ENCODE measurements around the gene NFXL1.

Gene NFXL1

DNA sequence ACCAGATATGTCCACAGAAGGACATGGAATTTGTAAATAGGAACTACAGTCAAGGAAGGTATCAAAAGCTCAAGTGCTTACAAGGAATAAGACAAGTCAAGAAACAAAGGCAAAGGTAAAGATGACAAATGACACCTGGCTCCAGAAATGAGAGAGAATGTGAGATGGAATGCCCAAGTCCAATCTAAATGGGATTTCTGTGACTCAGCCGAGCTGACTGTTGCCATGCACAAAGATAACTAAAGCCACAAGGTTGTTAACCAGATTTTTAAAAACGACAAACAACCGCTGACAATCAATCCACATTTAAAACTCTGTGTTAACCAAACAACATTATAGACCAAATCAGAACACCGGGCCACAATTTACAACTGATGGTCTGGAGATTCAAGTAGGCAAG, 1.1 kb downstream of the NFXL1 start:
- DNase-seq, result peak; percentile 49
- in situ Hi-C loops (cut with MboI; ENCODE audit: low pct_unique_long_range_greater_than_20kb, low sequenced_read_pairs), result no loop called here

DNA sequence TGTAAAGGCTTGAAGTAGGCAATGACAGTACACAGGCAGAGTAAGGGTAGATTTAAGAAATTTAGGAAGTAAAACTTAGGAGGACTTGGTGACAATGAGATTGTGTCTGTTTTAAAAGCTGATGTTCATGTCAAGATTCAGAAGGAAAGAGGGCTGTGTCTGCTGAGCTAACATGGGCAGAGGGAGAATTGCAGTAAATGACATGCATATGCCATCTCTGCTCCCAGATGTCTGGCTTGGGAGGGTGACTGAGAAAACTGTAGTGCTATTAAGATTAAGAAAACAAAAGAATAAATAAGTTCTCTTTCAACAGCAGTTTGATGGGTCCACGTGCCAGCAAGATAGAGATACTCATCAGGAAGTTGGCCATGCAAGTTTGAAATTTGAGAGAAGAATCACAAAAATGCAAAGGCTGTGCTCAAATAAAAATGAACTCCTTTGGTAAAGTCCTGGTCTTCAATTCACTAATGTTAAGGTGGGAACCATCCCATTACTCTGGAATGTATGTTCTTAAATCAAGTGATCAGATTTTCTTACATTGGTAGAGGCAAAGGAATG, 7.2 kb downstream of the NFXL1 start:
- in situ Hi-C loops (cut with MboI; ENCODE audit: low pct_unique_long_range_greater_than_20kb, low sequenced_read_pairs), result no loop called here
- DNase-seq, result no peak

DNA sequence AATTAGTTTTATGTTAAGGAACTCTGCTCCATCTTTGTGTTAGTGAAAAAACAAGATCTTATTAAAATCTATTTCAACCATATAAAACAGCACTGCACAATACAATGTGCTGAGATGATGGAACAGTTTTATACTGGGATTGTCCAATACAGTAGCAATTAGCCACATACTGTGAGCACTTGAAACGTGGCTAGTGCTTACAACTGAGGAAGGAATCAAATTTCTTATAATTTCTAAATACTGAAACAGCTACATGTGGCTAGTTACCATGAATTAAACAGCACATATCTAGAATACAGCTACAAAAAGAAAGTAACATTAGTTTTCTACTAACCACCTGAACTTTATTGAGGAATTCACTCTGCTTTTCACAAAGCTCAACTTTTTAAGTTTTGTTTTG, 14.7 kb downstream of the NFXL1 start:
- in situ Hi-C loops (cut with MboI; ENCODE audit: low pct_unique_long_range_greater_than_20kb, low sequenced_read_pairs), result no loop called here
- DNase-seq, result no peak

DNA sequence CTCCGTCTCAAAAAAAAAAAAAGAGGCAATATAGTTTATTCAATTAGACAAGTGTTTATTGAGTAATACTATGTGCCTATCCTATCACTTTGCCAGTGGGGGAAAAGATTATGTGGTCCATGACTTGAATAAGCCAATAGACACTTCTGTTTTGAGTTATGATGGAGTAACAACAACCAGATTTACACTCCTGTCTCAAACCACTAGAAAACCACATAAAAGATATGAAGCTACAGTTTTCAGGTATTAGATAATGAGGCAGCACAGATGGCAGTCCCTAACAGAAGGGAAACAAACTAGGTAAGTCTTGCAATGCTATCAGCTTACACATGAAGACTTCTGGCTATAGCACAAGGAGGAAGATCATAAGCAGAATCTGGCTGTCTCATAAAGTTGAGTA, 22.5 kb downstream of the NFXL1 start:
- in situ Hi-C loops (cut with MboI; ENCODE audit: low pct_unique_long_range_greater_than_20kb, low sequenced_read_pairs), result no loop called here
- no peak for DNase-seq

DNA sequence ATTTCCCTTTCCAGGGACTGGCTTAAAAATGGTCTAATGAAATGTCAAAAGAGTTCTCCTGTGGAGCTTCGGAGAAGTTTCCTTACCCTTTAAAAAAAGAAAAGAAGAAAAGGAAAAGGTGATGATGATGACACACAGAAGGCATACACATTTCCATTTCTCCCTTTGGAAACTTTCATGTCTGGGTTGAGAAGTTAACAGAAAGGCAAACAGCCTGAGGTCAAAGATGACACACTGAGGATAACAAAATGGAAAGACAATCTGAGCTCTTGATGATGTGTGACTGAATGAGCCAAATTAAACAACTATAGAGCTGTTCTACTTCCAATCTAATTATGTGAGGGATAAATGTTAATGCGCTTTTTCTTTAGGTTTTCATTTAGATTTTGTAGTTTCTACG, 32.2 kb downstream of the NFXL1 start:
- in situ Hi-C loops (cut with MboI; ENCODE audit: low pct_unique_long_range_greater_than_20kb, low sequenced_read_pairs), result no loop called here

DNA sequence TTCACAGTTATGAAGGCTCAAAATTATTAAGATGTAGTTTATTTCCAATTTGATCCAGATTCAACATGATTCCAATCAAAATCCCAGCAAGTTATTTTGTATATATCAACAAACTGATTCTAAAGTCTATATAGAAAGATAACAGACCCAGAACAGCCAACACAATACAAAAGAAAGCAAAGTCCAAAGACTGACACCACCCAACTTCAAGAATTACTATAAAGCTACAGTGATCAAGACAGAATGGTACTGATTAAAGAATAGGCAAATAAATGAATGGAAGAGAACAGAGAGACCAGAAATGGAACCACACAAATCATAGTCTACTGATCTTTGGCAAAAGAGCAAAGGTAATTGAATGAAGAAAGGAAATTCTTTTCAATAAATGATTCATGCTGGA, 34.9 kb downstream of the NFXL1 start:
- DNase-seq, result no peak
- in situ Hi-C loops (cut with MboI; ENCODE audit: low pct_unique_long_range_greater_than_20kb, low sequenced_read_pairs), result no loop called here

More for the DNA sequence above, 32.2 kb downstream of the NFXL1 start:
- DNase-seq, result no peak

DNA sequence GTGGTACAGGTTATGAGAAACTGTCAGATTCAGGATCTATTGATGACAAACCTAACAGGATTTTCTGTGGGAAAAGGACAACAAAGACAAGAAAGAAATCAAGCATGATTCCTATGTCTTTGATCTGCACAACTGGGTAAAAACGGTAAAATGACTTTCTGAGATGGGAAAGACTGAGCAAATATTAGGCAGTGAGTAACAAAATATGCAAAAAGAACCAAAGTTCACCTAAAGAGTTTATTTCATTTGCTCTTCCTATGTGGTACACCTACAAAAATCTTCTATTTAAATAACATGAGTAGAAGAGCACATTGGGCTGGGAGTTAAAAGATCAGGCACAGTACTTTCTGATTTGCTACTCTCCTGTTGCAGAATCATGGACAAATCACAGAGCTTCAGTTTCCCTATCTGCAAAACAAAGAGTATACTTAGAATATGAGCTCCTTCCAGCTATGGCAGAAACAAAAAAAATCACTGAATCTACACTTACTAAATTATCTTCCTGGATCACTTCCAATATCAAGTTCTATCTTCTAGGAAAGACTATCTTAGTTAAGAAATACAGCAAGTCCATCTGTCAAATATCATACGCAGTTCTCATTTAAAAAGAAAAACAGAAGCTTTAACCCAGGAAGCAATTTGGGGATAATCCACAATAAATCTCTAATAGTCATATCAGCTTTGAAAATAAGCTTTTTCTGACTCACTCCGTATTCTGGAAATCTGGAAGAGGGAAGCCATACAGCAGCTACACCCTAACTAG, 37.4 kb downstream of the NFXL1 start:
- in situ Hi-C loops (cut with MboI; ENCODE audit: low pct_unique_long_range_greater_than_20kb, low sequenced_read_pairs), result no loop called here
- DNase-seq, result no peak

DNA sequence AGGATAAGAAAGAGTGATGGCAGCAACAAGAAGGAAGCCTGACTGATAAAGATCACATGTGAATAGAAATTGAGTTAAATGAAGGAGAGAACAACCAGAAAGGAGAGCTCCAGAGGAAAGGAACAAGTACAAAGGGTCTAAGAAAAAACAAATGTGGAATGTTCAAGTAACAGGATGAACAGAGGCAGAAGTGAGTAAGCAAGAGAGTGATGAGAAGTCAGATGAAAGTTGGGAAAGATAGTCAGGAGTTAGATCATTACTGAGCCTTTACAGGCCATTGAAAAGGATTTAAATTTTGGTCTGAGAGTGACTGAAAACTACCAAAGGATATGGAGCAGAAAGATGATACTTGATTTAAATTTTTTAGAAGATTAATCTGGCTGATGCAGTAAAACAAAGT, 38.1 kb downstream of the NFXL1 start:
- in situ Hi-C loops (cut with MboI; ENCODE audit: low pct_unique_long_range_greater_than_20kb, low sequenced_read_pairs), result no loop called here
- DNase-seq, result no peak

DNA sequence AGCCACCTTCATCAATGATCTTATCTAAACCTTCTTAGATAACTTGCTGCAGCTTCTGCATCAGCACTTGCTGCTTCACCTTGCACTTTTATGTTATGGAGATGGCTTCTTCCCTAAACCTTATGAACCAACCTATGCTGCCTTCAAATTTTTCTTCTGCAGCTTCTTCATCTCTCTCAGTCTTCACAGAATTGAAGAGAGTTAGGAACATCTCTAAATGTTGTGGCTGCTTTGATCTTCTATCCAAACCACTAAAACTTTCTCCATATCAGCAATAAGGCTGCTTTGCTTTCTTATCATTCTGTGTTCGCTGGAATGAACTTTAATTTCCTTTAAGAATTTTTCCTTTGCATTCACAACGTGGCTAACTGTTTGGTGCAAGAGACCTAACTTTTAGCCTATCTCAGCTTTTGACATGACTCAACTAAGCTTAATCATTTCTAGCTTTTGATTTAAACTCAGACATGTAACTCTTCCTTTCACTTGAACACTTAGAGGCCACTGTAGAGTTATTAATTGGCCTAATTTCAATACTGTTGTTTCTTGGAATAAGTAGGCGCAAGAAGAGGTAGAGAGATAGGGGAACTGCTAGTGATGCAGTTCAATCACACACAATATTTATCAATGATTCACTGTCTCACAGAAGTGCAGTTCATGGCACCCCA, 40.4 kb downstream of the NFXL1 start:
- in situ Hi-C loops (cut with MboI; ENCODE audit: low pct_unique_long_range_greater_than_20kb, low sequenced_read_pairs), result no loop called here
- no peak for DNase-seq

DNA sequence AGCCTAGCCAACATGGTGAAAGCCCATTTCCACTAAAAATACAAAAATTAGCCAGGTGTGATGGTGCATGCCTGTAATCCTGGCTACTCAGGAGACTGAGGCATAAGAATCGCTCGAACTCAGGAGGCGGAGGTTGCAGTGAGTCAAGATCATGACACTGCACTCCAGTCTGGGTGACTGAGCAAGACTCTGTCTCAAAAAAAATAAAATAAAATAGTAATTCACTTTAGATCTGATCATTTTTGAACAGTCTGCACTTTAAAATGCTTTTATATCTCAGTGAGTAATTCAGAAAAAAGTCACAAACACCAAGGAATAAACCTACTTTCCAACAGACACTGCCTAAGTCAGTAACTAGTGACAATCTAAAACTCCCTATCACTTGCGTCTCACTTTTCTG, 50.9 kb downstream of the NFXL1 start:
- in situ Hi-C loops (cut with MboI; ENCODE audit: low pct_unique_long_range_greater_than_20kb, low sequenced_read_pairs), result no loop called here
- DNase-seq, result no peak

DNA sequence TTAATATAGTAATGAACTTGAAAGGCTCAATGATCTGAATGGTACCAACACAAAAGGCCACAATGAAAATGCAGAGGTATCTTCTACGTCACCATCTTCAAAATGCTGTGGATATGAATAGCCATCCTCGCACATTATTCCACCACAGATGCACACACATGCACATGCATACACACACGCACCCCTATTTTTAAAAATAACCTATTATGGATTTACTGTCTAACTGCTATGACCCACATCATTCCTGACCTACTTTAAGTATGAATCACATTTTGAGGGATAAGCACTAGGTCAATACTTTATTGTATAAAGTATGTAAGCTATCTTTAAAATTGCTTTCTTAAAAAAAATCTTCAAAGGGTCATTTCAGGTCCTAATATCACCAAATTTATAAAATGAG, 52.1 kb downstream of the NFXL1 start:
- in situ Hi-C loops (cut with MboI; ENCODE audit: low pct_unique_long_range_greater_than_20kb, low sequenced_read_pairs), result no loop called here
- no peak for DNase-seq

DNA sequence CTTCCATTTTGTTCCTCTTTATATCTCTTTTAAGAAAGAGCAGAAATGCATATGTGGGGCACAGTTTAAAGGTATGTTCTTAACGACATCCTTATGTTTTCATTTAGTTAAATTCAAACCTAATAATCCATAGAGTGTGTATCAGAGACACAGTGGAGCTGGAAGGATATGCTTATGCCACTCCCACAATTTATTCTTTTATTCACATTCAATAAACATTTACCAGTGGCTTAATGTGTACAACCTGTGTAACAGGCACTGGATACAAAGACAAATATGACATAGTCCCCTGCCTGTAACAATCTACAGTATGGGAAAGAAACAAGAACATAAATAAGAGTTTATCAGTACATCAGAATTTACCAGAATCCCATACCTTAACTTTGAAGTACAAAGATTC, 54.1 kb downstream of the NFXL1 start:
- no peak for DNase-seq
- in situ Hi-C loops (cut with MboI; ENCODE audit: low pct_unique_long_range_greater_than_20kb, low sequenced_read_pairs), result no loop called here

DNA sequence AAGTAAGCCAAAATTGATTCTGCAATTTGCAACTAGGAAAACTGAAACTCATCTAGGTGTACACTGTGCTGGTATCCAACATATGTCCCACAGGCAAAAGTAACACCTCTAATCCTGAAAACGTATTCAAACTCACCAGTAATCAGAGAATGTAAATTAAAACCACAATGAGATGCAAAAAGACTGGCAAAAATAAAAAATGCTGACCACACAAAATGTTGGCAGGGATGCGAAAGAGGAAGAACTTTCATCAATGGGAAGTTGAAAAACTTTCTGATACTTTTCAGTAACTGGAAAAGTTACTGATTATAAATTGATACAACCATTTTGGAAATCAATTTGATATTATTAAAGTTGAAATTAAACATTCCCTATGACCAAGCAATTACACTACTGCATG, 56.4 kb downstream of the NFXL1 start:
- in situ Hi-C loops (cut with MboI; ENCODE audit: low pct_unique_long_range_greater_than_20kb, low sequenced_read_pairs), result no loop called here
- DNase-seq, result no peak

DNA sequence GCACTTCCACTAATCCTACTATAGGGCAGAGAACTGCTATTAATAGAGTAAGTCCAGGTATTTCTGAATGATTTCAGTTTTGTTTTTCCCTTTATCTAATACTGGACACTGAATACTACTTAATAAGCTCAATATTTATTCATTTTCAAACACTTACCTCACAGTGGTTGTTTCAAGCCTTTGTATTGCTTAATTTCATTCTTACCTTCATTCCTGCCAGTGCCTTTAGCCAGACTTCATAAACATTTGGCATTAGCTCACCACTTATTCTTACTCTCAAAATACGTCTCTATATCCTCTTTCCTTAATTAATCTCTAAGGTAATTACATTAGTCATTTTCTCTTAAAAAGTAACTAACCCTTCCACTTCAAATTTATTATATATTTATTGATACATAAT, 57.7 kb downstream of the NFXL1 start:
- in situ Hi-C loops (cut with MboI; ENCODE audit: low pct_unique_long_range_greater_than_20kb, low sequenced_read_pairs), result no loop called here
- no peak for DNase-seq

DNA sequence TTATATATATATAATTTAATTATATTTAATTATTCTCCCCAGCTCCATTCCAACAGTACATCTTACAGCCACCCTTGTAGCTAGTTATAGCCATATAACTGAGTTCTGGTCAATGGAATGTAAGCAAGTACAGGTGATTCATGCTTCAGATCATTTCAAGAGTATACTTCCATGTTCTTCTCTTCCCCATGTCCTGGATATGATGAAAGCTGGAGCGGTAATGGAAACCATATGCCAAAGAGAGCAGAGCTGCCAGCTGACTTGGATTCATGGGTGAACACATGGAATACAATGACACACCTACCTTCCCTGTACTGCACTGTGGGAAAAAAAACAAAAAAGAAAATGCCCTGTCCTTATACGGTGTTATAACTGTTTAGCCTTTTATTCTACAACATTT, 59.0 kb downstream of the NFXL1 start:
- in situ Hi-C loops (cut with MboI; ENCODE audit: low pct_unique_long_range_greater_than_20kb, low sequenced_read_pairs), result no loop called here
- DNase-seq, result no peak

DNA sequence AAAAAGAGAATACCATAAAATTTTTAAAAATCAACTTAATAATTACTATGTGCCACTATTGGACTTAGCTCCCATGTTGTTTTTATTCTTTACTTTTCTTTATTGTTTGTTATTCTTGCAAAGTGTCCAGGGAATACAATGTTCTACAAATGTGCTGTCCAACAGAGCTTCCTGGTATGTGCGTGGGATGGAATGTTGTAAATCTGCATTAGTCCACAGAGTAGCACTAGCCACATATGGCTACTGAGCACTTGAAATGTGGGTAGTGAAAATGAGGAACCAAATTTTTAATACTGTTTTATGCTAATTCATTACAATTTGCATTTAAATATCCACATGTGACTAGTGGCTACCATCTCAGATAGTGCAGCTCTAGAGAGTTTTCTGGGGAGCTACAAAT, 62.2 kb downstream of the NFXL1 start:
- peak; percentile 15 for DNase-seq

DNA sequence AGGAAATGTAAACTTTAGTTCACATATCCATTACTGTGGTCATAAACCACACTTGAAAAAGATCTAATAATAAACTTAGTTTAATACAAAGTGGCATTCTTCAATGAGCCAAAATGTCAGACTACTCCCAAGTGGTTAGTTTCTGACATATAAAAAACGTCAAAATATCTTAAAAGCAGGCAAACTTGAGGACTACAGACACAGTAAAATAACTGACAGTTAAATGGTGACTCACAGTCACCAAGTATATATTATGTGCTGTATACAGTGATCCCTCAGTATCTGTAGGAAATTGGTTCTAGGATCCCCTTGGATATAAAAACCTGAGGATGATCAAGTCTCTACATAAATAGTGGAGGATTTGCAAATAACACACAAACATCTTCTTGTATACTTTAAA, 64.9 kb downstream of the NFXL1 start:
- no peak for DNase-seq
- in situ Hi-C loops (cut with MboI; ENCODE audit: low pct_unique_long_range_greater_than_20kb, low sequenced_read_pairs), result no loop called here

More for the DNA sequence above, 62.2 kb downstream of the NFXL1 start:
- in situ Hi-C loops (cut with MboI; ENCODE audit: low pct_unique_long_range_greater_than_20kb, low sequenced_read_pairs), result no loop called here

DNA sequence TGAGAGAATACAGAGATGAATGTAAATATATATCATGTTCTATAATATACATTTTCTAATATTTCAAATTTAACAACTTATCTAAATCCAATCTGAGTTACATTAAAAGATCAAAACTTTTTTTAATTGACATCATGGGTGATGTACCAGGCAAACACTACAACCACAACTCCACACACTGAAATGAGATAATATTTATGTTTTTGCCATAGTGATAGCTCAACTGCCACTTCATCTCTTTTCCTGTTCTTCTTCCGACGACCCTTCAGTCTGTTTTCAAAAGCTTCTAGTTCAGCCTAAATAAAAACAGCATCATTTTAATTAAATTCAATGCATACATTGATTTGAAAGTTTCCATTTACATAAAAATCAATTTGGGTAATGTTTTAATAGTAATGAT, 66.3 kb downstream of the NFXL1 start:
- DNase-seq, result no peak
- in situ Hi-C loops (cut with MboI; ENCODE audit: low pct_unique_long_range_greater_than_20kb, low sequenced_read_pairs), result no loop called here

DNA sequence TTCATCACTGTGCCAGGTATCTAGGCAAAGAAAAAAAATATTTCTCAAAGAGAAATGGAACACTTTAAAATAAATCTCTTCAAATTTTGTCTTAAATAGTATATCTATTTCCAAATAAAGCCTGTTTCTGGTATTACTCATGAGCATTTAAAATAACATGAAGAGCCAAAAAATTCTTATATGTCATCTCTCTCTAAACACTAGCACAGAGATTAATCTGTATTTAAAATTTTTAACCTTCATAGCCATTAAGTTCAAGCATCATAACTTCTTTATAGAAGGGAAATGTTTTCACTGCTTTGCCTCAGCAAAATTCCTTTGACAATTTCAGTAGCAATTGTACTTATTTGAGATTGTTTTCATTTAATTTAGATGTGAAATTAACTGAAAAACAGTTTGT, 71.4 kb downstream of the NFXL1 start:
- in situ Hi-C loops (cut with MboI; ENCODE audit: low pct_unique_long_range_greater_than_20kb, low sequenced_read_pairs), result no loop called here
- no peak for DNase-seq

DNA sequence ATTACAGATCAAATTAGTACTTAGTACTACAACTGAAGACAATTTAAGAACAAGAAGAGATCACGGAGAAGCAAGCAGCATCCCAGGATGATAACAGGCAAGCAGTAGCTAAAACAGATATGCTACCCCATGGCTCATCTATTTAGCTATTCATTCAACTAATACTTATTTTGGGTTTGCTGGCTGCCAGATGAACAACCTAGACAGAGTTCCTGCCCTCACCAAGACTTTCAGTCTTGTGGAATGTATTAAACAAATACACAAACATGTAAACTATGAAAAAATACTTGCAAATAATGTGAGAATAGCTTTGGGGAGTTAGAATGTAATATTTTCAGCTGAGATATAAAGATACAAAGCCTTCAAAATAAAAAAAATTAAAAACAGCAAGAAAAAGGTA, 74.1 kb downstream of the NFXL1 start:
- no peak for DNase-seq
- in situ Hi-C loops (cut with MboI; ENCODE audit: low pct_unique_long_range_greater_than_20kb, low sequenced_read_pairs), result no loop called here

DNA sequence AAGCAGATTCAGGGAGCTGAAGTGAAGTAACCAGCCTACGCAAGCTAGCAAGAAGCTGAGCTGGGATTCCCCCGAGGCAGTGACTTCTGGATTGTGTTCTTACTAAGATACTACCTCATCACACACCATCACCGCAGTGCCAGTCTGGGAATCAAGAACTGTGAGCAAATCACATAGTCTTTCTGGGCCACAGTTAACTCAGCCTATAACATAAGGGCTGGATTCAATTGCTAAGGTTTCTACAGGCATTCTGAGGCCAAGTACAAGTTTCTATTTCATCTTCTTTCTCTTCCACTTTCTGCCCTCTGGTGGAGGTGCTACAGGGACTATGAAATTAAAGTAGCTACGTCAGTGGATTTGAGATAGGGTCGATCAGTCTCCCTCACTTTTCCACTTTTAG, 75.1 kb downstream of the NFXL1 start:
- peak; percentile 47 for DNase-seq
- in situ Hi-C loops (cut with MboI; ENCODE audit: low pct_unique_long_range_greater_than_20kb, low sequenced_read_pairs), result loop anchor here (10.0 kb wide), 1 partner anchor 134 kb away; no protein-coding TSS in a partner anchor

Measured in KBM-7 (cell line).